Measurements from ENCODE around the gene ATP4A.

Gene ATP4A

DNA sequence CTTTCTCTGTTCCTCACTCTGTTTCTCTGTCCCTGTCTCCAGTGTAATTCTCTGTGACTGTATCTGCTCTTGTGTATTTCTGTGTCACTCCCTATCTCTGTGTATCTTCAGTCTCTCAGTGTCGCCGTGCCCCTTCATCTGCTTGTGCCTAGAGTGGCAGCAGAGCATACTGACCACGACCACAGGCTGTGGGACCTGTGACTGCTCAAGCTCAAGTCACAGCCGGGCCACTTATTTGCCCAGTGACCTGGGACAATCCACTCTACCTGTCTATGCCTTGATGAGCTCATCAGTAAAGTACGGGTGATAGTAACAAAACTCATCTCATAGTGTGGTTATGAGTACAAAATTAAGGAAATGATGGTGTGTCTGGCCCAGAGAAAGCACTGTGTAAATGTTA, 9.4 kb downstream of the ATP4A start:
- H3K4me3 ChIP-seq (ENCODE audit: low read depth, low read length), result no peak overlapping the region
- TF ChIP-seq, protein P1, sequence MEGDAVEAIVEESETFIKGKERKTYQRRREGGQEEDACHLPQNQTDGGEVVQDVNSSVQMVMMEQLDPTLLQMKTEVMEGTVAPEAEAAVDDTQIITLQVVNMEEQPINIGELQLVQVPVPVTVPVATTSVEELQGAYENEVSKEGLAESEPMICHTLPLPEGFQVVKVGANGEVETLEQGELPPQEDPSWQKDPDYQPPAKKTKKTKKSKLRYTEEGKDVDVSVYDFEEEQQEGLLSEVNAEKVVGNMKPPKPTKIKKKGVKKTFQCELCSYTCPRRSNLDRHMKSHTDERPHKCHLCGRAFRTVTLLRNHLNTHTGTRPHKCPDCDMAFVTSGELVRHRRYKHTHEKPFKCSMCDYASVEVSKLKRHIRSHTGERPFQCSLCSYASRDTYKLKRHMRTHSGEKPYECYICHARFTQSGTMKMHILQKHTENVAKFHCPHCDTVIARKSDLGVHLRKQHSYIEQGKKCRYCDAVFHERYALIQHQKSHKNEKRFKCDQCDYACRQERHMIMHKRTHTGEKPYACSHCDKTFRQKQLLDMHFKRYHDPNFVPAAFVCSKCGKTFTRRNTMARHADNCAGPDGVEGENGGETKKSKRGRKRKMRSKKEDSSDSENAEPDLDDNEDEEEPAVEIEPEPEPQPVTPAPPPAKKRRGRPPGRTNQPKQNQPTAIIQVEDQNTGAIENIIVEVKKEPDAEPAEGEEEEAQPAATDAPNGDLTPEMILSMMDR (IDR thresholded peaks at IDR 0.05; ENCODE audit: control insufficient read depth, extremely low read depth, insufficient read depth), result no peak
- no peak for DNase-seq (ENCODE audit: low read depth)

- no peak for DNase-seq (ENCODE audit: low read depth)
- H3K4me3 ChIP-seq (ENCODE audit: low read depth, low read length), result no peak overlapping the region
- TF ChIP-seq, protein P1 (IDR thresholded peaks at IDR 0.05; ENCODE audit: control insufficient read depth, extremely low read depth, insufficient read depth), result no peak
Measured at GRCh38 chr19:35553385-35554000, 10.0 kb downstream of the ATP4A start.

- no peak for DNase-seq (ENCODE audit: low read depth)
- no peak overlapping the region for H3K4me3 ChIP-seq (ENCODE audit: low read depth, low read length)
- TF ChIP-seq, protein P1 (IDR thresholded peaks at IDR 0.05; ENCODE audit: control insufficient read depth, extremely low read depth, insufficient read depth), result no peak
Measured at GRCh38 chr19:35552534-35553384, 10.7 kb downstream of the ATP4A start.

- TF ChIP-seq, protein P1 (IDR thresholded peaks at IDR 0.05; ENCODE audit: control insufficient read depth, extremely low read depth, insufficient read depth), result no peak
- no peak for DNase-seq (ENCODE audit: low read depth)
- H3K4me3 ChIP-seq (ENCODE audit: low read depth, low read length), result no peak overlapping the region
Measured at GRCh38 chr19:35551091-35551810, 12.2 kb downstream of the ATP4A start.

DNA sequence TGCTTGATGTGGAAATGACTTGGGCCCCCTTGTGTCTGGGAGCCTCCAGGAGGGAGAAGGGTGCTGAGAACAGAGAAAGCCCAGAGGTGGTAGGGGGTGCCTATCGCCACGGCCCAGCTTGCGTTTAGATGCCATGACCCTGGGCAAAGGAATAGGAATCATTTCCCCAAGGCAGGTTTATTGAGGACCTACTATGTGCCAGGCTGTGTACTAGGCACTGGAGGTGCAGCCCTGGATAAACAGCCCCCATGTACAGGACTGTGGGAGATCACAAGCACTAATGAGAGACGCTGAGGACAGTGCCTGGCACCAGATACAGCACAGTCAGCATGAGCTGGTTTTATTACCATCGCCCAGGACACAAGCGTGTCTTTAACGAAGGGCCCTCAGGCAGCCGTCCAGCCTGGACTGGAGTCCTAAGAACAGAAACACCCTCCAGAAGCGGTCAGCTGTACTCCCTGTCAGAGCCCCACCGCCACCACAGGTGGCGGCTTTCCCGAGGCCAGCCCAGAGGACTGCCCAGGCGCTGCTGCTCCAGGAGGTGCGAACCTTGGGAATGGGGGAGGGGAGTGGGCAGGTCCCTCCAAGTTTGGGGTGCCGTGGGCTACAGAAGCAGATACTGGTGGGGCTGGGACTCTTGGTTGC, 13.5 kb downstream of the ATP4A start:
- TF ChIP-seq, protein P1 (IDR thresholded peaks at IDR 0.05; ENCODE audit: control insufficient read depth, extremely low read depth, insufficient read depth), result no peak
- DNase-seq (ENCODE audit: low read depth), result no peak
- H3K4me3 ChIP-seq (ENCODE audit: low read depth, low read length), result no peak overlapping the region

DNA sequence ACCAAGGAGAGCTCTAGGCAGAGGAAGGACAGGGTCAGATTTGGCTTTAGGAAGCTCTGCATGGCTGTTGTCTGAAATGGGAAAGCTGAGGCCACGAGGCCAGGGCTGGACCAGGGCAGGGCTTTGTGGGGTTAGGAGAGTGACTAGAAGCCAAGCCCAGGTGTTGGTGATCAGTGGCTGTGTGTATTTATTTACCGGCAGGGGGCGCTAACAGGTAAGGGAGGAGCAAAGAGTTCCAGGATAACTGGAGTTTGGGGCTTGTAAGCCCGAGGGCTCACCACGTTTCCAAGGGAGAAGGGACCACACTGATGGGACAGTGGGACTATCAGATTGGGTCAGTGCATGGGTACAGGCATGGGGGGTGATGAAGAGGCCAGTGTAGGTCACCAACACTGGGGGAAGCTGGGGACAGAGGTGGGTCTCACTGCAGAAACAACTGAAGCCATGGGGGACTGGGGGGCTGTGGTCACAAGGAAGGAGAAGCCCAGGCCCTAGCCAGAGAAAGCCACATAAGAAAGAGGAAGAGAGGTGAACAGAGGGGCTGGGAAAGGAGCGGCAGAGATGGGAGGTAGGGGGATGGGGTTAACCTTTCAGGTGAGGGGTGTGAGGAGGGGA, 14.2 kb downstream of the ATP4A start:
- DNase-seq (ENCODE audit: low read depth), result no peak
- TF ChIP-seq, protein P1 (IDR thresholded peaks at IDR 0.05; ENCODE audit: control insufficient read depth, extremely low read depth, insufficient read depth), result peak; percentile 87
- no peak overlapping the region for H3K4me3 ChIP-seq (ENCODE audit: low read depth, low read length)

All from LNCaP clone FGC (cell line).